ENCODE measurements around the gene PLCG1.

Gene PLCG1

DNA sequence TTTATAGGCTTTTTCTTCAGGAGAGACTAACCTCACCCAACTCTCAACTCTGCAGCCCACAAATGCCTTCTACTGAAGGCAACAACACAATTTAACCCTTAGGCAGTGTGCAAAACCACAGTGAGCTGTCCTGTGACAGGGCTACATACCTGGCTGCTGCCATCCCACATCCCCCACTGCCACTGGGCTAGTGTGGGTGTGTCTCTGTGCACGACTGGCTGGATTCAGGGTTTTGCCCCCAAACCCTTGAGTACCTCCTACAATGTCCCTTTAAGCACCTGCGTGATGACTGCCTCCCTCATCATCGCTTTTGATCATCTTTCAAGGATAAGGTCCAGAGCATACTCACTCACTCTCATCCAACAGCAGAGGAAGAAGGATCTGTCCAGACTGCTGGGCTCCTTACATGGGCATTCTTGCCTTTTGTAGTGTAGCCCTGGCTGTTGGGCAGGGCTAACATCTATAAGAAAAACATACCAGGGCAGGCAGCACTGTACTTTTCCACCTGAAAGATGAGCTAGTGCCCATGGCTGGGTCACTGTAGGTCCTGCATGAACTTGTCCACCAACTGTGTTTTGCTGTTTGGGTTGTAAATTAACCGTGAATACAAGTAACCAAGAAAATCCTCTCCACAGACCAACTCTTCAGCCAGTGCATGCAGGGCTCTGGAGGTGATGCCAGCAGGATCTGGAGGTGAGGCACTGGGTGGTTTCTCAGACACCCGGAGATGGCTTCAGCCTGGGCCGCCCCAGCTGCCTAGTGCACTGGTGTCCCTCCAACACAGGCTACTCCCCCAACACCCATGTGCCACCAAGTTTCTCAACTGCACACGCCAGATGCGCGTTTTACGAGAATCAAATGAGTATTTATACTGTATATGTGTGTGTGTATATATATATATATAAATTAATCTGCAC lies 45.2 kb downstream of the PLCG1 start:
- DNase-seq: no peak

DNA sequence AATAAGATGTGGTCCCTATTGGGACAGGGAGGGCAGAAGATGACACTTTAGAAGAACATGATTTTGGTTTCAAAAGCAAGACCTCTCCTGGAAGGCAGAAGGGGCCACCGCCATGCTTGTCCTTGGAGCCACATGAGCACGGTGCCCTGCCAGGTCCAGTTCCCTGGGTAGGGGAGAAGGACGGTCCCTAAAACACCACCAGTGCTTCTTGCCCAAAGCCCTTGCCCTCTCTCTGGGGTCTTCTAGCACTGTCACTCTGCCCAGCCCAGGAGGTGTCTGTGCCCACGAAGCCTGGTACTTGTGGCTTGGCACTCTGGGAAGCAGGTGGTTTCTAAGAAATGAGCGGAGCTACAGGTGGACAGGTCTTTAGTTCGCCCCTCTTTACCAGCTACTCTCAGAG lies 46.0 kb downstream of the PLCG1 start:
- DNase-seq: no peak

DNA sequence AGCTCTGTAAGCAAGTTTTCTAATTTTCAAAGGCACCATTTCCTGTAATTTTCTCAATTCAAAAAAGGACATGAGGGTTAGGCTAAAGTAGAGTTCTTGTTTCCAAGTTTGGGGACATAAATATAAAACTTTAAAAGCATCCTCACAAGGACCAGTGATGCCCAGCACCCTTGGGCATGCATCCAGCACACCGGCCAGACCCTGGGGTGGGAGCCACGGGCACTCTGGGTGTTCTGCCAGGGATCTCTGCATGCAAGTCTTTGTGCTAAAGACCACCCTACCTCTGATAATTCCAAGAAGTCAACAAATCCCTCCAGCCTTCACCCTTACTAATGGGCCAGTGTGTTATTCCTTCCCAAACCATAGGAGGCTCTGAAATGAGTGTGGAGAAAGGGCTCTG lies 46.5 kb downstream of the PLCG1 start:
- DNase-seq: no peak

DNA sequence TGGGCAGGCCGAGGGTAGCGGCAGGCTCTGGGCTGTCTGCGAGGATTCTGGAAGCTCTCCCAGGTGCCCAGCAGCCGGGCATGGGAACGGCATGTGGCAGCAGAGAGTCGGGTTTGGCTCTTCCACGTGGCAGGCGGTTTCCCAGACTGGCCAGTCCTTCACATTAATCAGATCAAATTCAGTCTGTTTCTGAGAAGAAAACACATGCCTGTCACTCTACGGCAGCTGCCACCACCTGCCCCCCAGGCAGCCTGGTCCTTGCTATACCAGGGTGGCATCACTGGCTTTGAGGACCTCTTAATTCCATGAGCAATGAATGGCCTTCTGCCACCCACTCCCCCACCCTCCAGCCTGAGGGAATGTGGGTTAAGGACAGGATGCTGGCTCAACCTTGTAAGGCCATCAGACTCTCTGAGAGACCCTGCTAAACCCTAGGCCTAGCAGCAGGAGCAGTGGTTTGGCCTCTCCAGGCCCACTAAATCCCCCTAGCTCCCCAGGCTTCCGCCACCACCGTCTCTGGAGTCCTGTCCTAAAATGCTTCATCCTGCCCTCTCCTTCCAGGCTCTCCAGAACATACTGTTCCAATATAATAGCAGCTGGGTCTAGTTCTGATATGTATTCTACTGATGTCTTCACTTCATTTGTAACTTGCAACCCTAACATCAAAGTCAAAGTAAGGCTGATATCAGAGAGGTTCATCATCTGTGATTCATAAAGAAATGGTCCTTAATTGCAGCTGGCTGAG lies 47.8 kb downstream of the PLCG1 start:
- DNase-seq: no peak

DNA sequence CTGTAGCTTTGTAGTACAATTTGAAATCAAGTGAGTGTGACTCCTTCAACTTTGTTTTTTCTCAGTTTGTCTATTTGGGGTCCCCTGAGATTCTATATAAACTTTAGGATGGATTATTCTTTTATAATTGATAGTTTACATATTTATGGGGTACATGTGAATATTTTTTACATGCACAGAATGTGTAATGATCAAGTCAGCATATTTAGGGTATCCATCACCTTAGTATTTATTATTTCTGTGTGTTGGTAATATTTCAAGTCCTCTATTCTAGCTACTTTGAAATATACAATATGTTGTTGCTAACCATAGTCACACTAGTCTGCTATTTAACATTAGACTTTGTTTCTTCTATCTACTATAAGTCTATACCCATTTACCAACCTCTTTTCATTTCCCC lies 50.3 kb downstream of the PLCG1 start:
- no peak for DNase-seq

DNA sequence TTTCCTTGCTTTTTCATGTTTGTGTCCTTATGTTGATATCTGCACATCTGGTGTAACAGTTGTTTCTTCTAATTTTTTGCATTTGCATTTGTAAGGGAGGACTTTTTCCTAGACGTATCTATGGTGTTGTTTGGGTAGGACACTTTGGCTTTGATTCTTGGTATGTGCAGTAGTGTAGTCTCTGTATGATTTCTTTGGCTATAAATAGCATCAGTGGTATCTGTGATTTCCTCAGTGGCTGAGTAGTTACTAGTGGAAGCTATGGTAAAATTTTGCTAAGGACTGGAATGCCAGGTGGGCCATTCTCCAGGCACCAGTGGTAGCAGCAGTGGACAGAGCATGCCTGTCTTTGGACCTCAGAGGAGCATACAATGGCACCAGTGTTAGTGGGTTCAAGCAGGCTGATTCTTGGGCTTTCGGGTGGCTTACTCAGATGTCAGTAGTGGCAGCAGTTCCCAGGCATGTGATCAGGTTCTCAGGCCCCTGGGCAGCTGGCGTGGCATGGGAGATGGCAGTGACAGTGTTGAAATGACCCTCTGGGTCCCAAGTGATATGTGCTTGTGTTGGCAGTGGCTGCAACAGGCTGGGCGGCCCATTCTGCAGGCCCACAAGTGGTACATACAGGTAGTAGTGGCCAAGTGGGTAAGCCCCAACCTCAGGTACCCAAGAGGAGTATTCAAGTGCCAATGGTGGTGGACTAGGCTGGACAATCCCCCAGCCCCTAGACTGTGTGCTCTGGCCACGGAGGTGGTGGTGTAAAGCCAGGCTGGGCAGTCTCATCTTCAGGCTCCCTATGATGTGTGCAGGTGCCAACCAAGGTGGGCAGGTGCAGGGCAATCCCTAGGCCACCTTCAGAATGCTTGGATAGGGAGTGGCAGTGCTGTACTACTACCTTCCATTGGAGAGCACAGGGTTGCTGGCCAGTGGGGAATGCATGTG lies 54.5 kb downstream of the PLCG1 start:
- DNase-seq: no peak

DNA sequence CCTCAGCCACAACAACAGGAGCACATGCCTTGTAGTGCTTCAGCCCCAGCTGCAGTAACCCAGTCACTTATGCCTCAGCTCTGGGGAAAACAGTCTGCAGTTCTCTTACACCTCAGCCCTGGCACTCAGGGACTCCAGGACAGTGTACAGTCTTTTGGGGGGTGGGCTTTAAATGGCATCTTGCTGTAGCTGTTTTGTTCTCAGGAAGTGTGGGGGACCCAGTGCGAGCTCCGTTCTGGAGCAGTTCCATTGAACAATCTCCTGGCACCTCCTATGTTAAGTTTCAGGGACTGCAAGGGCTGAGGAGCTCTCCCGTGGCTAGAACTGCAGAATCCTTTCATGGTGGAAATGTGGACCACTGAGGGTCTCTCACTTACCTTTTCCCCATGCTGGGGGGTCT lies 55.2 kb downstream of the PLCG1 start:
- no peak for DNase-seq

DNA sequence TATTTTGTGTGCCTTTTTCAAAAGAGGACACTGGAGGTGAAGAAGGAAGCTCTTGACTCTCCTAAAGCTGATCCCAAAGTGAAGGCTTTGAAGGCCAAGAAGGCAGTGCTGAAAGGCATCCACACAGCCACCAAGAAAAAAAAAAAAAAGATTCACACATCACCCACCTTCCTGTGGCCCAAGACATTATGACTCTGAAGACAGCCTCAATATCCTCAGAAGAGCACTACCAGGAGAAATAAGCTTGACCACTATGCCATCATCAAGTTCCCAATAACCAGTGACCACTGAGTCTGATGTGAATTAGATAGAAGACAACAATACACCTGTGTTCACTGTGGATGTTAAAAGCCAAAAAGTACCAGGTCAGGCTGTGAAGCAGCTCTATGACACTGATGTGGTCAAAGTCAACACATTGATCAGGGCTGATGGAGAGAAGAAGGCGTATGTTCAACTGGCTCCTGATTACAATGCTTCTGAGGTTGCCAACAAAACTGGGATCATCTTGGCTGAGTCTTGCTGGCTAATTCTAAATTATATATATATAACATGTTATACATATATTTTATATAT lies 59.4 kb downstream of the PLCG1 start:
- DNase-seq: no peak

DNA sequence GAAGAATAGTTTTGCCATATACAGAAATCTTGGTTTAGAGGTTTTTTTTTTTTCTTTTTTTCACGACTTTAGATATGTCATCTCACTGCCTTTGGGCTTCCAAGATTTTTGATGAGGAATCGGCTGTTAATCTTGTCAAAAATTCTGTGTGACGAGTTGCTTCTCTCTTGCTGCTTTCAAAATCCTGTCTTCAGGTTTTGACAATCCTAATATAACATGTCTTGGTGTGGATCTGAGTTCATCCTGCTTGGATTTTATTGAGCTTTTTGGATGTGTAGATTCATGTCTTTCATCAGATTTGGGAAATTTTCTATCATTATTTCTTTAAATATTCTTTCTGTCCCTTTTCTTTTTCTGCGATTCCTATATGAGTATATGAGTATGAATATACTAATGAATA lies 61.1 kb downstream of the PLCG1 start:
- DNase-seq: no peak

DNA sequence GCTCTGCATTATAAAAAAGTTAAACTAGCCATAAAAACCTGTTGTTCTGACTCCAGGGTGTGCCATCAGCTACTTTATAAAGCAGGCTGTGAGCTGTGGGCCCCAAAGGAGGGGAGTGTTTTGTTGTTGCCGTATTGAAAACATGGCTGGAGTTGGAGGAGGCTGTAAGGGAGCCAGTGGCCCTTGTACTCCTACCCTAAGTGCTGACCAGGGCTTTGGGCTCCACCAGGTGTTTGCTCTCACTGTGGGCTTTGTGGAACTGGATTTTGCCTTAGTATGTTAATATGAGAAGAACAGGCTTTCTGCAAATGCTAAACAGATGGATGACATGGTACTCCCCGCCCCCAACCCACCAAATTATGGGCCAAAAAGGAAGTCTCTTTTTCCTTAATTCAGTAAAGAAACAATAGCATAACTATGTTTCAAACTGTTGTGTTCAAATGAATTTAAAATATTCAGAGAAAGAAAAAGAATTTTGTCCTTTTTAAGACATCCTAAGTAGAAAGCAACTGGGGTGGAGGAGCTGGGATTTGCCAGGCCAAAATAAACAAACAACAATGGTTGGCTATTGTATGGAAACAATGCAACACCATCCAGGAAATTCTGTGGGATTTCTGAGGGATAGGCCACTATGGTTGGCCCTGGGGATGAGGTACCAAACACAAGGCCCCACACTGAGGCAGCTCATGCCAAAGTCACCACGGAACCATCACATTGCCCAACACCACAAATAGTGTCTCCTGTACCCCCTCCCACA lies 63.3 kb downstream of the PLCG1 start:
- no peak for DNase-seq

DNA sequence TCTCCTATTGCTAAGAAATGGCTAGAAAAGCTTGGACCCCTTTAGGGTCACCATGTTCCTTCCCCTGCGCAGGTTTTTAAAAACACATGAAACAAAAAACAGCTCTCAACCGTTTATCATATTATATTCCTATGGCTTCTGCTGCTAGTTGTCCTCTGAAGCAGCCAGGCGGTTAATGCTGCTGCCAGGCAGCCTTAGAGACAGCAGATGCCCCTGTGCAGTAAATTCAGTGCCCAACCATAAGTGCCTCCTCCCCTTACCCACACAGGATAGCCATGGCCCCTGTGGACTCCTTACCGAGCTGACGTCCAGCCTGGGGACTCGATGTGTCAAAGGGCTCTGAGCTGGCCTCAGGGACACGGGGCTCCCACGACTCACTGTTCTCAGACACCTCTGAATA lies 64.4 kb downstream of the PLCG1 start:
- DNase-seq: no peak

DNA sequence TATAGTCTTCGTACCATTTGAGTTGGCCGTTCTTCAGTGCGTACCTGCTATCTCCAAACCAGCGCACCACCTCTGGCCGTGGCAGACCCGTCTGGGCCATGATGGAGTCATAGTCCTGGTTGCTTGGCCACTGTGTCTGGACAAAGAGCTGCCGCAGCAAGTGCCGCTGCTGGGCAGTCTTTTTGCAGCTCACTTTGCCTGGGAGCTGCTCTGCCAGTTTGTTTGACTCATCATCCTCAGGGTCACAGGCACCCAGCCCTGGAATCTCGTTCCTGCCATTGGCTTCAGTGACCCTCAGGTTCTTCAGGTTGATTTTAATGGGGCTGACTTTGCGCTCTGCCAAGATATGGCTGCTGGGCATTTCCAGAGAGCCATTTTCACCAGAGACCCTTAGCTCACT lies 65.1 kb downstream of the PLCG1 start:
- DNase-seq: no peak

DNA sequence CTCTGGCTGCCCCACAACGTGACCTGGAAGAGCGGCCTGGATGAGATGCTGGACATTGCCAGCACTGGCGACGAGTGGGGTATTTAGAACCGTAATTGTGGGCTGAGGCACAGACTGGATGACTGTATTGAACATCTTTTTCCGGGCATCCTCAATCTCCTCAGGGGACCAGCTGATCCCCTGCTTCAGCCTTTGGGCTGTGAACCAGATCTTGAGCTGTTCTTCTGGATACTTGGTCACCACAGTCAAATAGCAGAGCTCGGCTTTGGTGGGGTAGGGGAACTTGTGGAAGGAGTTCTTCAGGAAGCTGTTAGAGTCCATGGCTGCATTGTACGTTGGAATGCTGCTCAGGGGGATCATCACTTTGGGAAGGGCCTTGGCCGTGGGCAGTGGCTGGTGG lies 66.3 kb downstream of the PLCG1 start:
- no peak for DNase-seq

DNA sequence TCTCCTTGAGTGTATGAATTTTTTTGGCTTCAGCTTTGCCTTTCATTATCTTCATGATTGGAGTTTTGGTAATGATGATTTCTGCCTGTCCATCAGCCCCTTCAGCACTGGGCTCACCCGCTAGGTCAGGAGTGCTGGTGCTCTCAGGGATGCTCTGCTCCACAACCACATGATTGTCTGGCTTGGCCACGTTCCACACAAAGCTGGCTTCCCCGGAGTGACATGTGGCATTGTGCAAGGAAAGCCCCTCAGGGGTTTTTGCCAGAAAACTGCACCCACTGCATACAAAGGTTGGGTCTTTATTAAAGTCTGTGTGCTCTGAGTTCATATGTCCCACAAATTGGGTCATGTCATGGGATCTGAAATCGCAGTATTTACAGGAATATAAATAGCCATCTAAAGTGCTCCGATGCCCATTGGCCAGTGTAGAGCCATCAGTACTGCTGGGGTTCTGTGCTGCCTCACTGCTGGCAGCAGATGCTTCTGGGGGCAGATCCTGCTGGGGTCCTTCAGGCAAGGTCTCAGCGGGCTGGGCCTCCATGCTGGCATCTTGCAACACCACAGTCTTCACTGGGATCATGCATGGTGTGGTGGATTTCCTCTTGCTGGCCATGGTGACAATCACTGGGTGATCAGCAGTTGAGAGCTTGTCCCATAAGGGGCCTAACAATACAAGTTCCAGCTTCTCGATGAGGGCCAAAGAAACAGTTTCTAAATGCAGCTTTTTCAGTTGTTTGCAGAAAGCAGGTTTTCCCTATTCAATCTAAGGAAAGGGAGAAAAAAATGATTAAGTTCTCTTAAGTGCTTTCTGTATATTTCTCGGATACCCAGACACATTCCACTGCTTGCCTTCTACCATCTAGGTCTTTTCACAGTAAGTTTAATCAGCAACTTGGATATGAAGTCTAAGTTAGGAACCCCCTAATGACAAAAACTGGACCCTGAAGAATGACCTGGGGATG lies 67.2 kb downstream of the PLCG1 start:
- no peak for DNase-seq

DNA sequence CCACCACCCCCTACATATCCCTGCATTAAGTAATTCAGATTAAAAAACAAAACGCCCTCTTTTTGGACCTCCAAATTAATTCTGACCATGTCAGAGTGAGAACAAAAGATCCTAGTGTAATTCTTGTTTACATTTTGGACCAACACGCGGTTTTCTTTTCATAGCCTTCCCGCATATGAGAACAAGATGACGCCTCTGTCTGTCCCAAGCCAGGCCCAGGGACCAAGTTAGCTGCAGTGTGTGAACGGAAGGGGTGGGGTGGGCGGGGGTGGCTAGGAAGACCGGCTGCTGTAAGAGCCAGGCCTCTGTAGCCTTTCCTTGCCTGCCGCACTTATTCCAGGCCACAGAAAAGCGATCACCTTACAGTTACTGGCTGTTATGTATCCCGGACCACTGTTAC lies 68.0 kb downstream of the PLCG1 start:
- DNase-seq: no peak

DNA sequence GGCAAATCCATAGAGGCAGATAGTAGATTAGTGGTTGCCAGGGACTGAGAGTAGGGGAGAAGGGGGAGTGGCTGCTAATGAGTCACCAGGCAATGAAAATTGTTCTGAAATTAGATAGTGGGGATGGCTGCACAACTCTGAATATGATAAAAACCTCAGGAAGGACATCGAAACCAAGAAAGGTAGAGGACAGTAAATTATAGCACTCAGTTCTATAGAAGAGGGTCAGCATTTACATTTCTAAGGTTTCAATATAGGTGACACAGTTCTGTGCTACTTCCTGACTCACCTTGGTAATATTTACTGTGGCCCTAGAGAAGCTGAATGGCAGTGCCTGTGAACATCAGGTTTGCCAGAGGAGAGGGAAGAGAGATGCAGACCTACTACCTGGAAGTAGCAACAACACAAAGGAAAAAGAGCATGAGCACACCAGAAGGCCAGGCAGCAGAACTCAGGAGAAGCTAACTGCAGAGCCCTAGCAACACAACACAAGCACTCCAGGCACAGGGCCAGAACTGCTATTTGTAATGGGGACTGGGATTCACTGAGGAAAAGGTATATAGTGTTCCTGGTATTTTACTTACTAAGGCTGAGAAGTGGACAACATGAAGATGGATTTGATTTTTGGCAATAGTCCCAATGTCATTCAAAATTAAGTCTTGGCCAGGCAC lies 75.9 kb downstream of the PLCG1 start:
- no peak for DNase-seq

DNA sequence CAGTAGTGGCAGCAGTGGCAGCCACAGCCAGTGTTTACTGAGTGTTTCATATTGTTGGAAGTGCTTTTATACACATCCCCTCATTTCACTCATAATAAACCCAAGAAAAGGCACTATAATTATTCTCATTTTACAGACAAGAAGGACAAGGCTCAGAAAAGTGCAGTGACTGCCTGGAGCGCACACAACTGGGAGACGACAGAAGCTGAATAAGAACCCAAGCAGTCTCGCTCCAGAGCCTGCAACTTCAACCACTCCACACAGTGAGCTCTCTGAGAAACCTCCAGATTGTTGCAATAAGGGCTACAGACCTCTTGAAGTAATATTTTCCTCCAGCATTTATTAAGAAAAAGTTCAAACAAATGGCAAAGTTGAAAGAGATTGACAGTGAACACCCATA lies 76.9 kb downstream of the PLCG1 start:
- DNase-seq: no peak

DNA sequence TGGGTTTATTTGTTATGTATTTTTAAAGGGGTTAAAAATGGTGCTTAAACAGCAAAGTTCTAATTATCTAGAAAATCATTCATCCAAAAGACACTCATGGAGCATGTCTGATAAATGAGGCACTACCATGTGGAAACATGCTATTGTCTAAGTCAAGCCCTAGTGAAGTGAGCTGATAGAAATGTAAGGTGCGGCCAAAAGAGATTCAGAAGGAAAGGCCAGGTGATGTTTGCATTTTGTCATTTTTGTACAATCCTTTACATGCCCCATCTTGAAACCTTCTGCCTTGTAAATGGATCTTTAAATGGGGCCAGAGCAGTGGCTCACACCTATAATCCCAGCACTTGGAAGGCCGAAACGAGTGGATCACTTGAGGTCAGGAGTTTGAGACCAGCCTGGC lies 77.3 kb downstream of the PLCG1 start:
- no peak for DNase-seq

DNA sequence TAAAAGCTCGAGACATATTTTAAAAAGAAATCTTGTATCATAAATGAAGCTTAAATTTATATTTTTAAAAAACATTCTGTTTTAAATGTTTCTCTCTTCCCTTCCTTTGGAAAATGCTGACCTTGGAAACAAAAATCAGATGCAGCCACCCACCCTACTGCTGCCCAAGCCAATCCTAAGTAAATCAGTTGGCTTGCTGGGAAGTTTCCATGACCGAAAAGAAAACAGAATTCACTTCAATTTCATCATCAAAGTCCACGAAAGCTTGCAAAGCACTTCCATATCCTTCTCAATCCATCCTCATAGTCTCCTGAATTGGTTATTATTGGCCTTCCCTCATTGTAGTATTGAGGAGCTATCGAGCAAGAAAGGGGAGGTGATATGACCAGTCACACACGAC lies 80.1 kb downstream of the PLCG1 start:
- no peak for DNase-seq

DNA sequence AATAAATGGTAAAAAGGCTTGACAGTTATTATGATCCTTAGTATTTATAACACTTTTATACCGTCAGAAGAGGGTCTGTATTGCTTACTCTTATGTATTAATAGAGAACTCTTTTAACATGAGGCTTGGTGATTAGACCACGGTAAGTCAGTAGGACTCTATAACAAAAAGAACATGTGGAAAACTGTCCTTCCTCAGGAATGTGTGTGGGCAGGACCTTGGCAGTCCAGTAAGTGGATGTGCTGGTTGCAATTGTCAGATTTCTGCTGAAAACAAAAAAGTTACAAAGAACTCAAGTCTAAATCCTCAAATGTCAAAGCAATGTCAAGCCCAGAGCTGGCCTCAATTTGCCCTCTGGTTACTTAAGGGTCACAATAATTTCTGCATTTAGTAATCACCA lies 81.1 kb downstream of the PLCG1 start:
- DNase-seq: no peak

Data from stimulated activated CD4-positive, alpha-beta T cell treated with anti-CD3 and anti-CD28 coated beads, Interleukin-2, amount 100 ng/mL, for 48 hours (primary cell).